Skeletal muscle cell (primary cell): ENCODE data around the gene TBC1D20.

Source experiments
- DNase-seq: peaks from one replicate; pipeline ENCODE4 v3.0.0-alpha.2; 2010; ENCODE audit warnings: low read depth
- H3K4me3 ChIP-seq: 2 replicates; pipeline ENCODE4 v1.5.1; 2011; ENCODE audit warnings: low read depth, mild to moderate bottlenecking, control low read depth, low read length, moderate library complexity

TBC1D20 gene

DNA sequence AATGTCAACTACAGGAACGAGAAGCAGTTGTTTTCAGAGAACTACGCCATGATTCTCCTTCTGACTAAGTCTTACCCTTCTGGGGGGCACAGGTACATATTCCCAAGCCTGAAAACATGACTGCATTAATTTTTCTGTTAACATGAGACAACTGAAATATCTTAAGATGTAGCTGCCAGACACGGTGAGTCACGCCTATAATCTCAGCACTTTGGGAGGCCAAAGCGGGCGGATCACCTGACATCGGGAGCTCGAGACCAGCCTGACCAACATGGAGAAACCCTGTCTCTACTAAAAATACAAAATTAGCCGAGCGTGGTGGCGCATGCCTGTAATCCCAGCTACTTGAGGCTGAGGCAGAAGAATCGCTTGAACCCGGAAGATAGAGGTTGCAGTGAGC lies 21.7 kb downstream of the TBC1D20 start:
- H3K4me3 ChIP-seq = no peak overlapping the region
- no peak for DNase-seq

DNA sequence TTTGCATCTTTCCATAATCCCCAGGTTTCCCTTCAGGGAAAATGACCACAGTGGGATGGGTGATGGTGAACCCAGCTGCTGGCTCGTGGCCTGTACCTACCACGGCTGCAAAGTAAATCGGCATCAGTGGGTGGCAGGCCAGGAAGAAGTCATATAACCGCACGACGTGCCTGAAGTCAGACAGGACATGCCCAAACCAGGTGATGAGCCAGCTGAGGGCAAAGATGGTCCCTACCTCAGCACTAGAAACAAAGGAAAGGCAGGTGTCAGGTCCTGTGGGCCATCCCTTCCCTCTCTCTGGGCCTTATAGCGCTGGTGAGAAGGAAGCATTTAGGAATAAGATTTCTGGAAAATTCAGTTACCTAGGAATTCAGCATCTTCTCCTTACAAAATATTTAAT lies 22.2 kb downstream of the TBC1D20 start:
- DNase-seq = no peak
- no peak overlapping the region for H3K4me3 ChIP-seq

- H3K4me3 ChIP-seq = no peak overlapping the region
These were observed 23.5 kb downstream of the TBC1D20 start for GRCh38 chr20:438571-439469.

DNA sequence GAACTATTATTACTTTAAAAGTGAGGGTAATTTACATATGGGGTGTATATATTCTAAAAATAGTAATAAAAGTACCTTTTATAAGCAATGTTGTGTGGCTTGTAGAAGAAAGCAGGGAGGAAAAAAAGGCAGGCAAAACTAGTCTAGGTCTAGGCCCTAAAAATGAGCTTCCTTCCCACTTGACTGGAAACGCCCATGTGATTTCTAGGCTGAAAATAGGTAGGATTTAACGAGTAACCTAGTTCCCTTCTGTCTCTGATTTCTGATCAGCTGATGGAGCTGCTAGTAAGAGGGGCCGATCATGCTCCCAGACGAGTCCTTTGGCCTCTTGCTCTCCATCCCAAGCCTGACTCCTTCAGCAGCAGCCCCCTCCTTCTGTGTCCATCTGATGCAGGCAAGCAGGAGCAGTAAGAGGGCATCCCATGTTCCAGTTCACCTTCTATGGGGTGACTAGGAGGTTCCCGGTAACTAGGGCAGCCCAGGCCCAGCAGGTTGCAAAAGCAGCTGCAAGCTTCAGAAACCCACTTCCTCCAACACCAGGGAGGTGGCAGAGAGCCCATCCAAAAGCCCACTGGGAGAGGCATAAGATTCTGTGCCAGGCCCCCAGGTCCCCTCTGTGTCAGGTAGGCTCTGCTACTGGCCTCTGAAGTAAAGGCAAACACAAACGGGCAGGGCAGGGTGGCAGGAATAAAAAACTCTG lies 24.4 kb downstream of the TBC1D20 start:
- DNase-seq = no peak
- no peak overlapping the region for H3K4me3 ChIP-seq

More at GRCh38 chr20:438571-439469, 23.5 kb downstream of the TBC1D20 start:
- DNase-seq = no peak

DNA sequence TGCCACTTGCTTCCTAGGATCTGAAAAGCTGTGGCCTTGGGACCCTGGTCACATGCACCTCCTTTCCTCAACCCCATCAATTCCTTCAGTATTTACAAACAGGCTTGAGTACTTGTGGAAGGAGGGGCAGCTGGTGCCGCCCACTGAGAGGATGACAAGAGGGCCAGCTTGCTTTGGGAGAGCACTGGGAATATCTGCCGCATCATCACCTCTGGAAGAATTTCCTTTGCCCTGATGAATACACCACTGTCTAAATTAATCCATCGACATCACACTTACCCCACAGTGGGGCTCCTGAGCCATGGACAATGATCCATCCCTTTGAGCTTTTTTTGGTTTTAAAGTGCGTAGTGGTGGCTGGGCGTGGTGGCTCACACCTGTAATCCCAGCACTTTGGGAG lies 25.9 kb downstream of the TBC1D20 start:
- DNase-seq = no peak
- H3K4me3 ChIP-seq = no peak overlapping the region

GRCh38 chr20:435558-435957 lies 26.8 kb downstream of the TBC1D20 start:
- H3K4me3 ChIP-seq = no peak overlapping the region
- DNase-seq = no peak

DNA sequence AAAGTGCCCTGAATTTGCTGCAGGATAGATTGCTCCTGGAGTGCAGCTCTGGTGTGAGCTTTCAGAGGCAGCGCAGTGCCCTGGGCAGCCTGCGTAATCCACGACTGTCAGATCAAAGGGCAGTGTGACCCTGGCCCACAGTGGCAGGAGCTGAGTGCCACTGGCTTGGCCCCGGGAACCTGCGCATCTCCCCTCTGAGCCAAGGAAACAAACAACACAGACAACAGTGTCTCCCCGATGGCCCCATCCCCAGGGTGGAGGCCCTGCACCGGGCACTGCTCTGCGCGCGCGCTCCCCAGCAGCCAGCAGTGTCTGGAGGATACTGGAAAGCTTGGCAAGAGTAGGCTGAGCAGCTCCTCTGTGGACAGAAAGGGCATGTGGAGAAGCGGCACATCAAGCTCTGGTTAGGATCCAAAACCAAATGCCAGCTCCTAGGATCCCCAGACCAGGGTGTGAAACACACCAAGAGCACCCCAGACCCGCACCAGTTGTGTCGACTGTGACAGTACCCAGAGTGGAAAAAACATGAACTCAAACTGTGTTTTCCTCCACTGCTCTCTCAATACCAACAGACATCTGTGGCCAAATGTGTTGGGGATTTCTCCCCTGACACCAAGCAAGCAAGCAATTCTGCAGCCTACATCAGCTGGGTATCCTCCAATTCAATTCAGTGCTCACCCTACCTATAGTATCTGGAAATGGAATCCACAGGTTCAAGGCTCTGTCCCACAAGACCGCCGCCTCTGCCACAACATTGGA lies 27.5 kb downstream of the TBC1D20 start:
- H3K4me3 ChIP-seq = no peak overlapping the region
- DNase-seq = no peak

- DNase-seq = no peak
- H3K4me3 ChIP-seq = no peak overlapping the region
These were observed 28.1 kb downstream of the TBC1D20 start for GRCh38 chr20:434221-434620.

DNA sequence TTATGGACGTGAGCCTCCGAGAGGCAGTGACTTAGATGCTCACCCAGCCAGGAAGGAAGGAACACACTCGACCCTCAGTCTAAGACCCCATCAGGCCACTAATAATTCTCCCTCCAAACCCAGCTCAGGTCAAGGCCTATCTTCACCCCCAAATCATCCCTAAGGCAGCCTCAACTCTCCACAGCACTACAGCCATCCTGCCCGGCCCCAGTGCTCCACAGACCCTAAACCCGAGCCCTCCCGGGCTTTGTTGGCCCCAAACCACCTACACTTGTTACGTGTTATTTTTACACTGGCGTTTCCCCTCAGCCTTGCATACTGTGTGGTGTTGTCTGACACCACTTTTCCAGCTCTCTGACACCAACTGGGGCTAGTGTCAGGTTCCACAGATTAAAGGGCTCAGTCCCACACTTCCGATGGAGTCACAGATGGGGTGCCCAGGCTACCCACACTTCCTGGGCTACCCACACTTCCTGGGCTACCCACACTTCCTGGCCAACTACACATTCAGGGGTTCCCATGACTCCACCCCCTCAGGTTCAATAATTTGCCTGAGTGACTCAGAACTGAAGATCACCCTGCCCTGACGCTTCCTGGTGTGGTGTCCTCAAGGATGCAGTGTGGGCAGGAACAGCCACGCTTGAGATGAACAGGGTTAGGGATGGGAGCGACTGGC lies 28.9 kb downstream of the TBC1D20 start:
- no peak overlapping the region for H3K4me3 ChIP-seq
- no peak for DNase-seq

GRCh38 chr20:432677-433299 lies 29.5 kb downstream of the TBC1D20 start:
- no peak for DNase-seq
- no peak overlapping the region for H3K4me3 ChIP-seq

GRCh38 chr20:432208-432607 lies 30.1 kb downstream of the TBC1D20 start:
- H3K4me3 ChIP-seq = no peak overlapping the region
- no peak for DNase-seq

GRCh38 chr20:431012-431904 lies 31.1 kb downstream of the TBC1D20 start:
- H3K4me3 ChIP-seq = no peak overlapping the region
- DNase-seq = peak; percentile 30

DNA sequence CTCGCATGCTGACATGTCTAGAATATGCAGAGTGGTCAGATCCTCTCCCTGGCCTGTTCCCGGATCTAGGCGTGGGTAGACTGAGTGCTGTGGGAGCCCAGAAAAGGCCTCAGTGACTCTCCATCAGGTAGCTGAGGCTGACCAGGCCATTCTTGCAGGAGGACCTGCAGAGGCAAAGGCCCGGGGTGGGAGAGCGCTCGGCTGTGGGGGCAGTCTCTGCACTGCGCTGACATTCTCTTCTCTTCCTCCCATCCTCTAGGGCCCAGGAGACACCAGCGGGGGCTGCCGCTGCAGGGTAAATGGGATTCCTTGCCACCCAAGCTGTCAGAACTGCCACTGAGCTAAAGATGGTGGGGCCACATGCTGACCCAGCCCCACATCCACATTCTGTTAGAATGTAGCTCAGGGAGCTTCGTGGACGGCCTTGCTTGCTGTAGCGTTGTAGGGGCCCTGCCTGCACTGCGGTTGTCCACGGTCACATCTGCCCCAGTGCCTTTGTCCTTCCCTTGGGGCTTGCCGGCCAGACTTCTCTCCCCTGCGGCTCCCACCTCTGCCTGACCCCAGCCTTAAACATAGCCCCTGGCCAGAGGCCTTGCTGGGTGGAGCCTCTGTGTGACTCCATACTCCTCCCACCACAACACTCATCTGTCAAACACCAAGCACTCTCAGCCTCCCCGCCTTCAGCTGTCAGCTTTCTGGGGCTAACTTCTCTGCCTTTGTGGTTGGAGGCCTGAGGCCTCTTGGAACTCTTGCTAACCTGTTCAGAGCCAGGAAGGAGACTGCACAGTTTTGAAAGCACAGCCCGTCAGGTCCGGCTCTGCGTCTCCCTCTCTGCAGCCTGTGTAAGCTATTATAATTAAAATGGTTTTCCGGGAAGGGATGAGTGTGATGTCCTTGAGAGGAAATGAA lies 32.0 kb downstream of the TBC1D20 start:
- H3K4me3 ChIP-seq = no peak overlapping the region
- no peak for DNase-seq

DNA sequence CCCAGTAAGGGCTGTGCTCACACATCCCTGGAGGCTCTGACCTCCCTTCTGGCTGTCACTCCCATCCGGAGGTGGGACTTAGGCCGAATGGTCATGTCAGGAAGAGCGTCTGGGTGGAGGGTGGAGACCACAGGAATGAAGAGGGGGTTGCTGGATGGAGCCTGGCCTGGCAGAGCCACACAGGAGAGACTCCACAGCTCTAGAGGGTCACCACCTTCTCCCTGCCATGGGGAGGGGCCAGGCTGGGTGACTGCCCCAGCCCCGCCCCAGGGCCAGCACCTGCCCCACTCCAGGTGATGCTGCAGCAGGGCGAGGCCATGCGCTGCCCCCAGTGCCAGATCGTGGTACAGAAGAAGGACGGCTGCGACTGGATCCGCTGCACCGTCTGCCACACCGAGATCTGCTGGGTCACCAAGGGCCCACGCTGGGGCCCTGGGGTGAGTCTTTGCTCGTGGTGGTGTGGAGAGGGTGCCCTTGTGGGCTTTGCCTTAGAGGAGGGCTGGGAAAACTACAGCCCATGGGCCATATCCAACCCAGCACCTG lies 33.6 kb downstream of the TBC1D20 start:
- H3K4me3 ChIP-seq = no peak overlapping the region
- DNase-seq = no peak

- no peak for DNase-seq
- H3K4me3 ChIP-seq = no peak overlapping the region
These were observed 34.3 kb downstream of the TBC1D20 start for GRCh38 chr20:427849-428657.

DNA sequence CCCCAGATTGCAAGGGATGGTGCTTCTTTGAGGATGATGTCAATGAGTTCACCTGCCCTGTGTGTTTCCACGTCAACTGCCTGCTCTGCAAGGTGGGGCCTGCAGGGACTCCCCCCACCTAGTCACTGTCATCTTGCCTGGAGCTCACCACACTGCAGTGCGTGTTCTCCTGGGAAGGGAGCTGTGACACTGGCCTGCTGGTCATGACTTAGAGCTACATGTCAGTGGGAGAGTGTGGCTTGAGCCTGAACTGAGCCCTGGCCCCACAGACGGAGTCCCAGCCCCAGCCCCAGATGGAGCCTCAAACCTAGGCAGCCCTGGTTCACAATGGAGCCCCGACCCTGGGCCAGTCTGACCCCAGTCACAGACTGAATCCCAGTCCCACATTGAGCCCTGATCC lies 34.9 kb downstream of the TBC1D20 start:
- H3K4me3 ChIP-seq = no peak overlapping the region
- DNase-seq = no peak
